HG02938 (cell line): ENCODE measurements around the gene HIGD1C.
"Not testable (repeated sequence)": the region's sequence is repeated elsewhere in the genome, so short reads cannot be mapped to it uniquely, and the experiment has no call there.

Experiments used
- ATAC-seq: cut with Tn5 transposase; IDR thresholded peaks from one replicate; pipeline ENCODE4 v1.9.1; 2021; ENCODE audit warnings: mild to moderate bottlenecking, moderate library complexity; ENCODE audit not compliant: unreplicated experiment

HIGD1C gene

DNA sequence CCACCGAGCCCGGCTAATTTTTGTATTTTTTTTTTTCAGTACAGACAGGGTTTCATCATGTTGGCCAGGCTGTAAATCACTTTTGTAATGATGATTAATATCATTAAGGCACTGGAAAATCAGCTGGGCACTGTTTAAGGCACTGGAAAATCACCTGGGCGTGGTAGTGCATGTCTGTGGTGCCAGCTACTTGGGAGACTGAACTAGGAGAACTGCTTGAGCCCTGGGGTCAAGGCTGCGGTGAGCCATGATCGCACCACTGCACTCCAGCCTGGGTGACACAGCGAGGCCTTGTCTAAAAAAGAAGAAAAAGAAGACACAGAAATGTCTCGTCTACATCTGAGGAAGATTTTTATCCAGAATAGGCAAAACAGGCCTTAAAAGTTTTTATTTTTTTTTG is 61.1 kb downstream of the HIGD1C start:
- ATAC-seq: no peak

DNA sequence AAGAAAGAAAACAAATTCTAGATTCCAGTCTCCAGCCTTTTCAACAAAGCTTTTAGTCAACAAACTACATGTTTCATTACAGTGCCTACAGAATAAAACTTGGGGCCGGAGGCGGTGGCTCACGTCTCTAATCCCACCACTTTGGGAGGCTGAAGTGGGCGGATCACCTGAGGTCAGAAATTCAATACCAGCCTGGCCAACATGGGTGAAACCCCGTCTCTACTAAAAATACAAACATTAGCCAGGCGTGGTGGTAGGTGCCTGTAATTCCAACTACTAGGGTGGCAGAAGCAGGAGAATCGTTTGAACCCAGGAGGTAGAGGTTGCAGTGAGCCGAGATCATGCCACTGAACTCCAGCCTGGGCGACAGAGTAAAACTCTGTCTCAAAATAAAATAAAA is 62.1 kb downstream of the HIGD1C start:
- not testable (repeated sequence) for ATAC-seq

DNA sequence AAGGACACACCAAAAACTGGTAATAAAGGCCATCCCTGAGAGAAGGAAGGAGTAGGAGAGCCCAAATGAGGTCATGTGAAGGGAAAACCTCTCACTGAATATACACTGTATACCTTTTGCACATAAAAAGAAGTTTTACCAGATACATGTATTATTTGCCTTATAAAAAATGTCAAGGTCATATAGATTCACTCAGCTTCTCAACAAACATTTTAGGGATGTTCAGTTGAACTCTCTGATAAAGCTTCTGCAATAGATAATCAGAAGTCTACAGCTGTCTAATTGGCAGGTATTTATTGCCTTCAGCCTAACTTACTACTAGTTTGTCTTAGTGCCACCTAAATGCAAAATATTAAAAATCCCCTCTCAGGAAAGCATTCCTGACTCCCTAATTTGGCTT is 65.1 kb downstream of the HIGD1C start:
- ATAC-seq: no peak

DNA sequence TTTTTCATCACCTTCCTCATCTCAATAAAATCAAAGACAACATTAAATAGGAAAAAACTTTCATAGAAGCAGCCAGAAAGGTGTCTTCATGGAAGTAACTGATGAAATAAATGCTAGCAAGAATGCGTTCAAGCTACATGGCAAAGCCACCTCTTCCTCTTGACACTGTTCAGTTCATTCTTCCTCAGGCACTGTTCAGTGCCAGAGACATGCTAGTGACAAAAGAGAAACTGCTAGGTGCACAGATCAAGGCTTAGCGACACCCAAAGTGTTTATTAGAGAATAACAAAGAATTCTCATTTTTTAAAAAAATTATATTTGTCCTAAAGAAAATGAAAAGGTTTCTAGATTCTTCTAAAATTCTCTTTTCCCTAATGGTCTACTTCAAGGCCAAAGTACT is 66.6 kb downstream of the HIGD1C start:
- ATAC-seq: no peak

DNA sequence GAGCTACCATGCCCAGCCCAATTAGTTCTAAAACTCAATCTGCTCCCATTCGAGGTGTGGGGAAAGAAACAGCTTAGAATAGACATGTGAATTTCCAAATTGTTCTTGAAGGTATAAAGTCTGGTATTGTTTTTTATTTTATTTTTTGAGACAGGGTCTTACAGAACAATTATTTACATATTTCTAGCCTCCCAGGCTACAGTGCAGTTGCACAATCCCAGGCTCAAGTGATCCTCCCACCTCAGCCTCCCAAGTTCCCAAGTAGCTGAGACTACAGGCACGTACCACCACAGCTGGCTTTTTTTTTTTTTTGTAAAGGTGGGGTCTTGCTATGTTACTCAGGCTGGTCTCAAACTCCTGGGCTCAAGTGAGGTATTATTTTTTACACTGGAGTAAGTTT is 67.6 kb downstream of the HIGD1C start:
- ATAC-seq: no peak
